NB4 (cell line): ENCODE data around the gene KCNQ4.

Experiments used
- DNase-seq: peaks from one replicate; pipeline ENCODE4 v3.0.0; 2010; ENCODE audit warnings: low read depth
- H3K4me3 ChIP-seq: one replicate; pipeline ENCODE4 v1.5.1; 2011; ENCODE audit warnings: mild to moderate bottlenecking, low read depth, low read length, moderate library complexity
- MYC ChIP-seq: IDR thresholded peaks from 2 replicates; pipeline ENCODE4 v1.6.1; 2011; ENCODE audit warnings: low read depth, low read length
- POLR2A ChIP-seq: IDR thresholded peaks from 2 replicates; pipeline ENCODE4 v1.6.1; 2011; ENCODE audit warnings: mild to moderate bottlenecking; ENCODE audit not compliant: insufficient read length; ENCODE audit errors: extremely low read depth
- TF ChIP-seq, protein P1 (sequence below): IDR thresholded peaks from 2 replicates; pipeline ENCODE4 v1.6.1; 2011; ENCODE audit warnings: low read depth, low read length
- TF ChIP-seq, protein P2 (sequence below): IDR thresholded peaks from one replicate; pipeline ENCODE4 v1.5.1; 2012; ENCODE audit warnings: low read depth, low read length

The KCNQ4 gene

DNA sequence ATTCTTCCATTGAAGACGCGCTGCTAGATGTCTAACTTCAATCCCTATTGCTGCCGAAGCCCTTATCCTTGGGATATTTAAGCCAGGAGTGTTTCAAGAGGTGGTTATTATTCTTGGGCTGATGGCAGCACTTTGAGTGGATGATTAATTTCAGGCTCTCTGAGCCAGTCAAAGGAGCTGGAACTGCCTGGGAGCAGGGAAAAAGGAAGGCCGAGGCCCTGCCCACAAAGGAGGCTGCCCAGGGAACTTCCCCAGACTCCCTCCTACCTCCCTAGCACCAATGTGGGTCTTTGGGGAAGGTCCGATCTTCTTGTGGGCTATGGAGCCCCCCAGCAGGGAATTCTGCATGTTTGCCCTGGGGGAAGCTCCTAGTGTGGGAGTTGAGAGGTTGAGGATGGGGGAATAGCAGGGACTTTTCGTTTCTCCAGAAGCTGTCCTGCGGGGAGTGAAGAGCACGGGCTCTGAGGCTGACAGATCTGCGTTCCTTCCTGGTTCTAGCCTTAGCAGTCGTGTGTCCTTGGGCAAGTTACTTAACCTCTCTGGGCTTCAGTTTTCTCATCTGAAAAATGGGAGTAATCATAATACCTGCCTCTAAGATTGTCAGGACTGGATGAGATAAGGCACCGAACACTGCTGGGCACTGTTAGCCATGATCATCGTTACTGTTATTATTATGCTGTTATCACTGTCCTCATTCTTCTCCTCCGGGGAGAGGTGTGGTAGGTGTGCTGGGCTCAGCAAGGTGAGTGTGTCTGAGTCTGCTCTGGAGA lies 6.3 kb downstream of the KCNQ4 start:
- no peak for TF ChIP-seq POLR2A
- TF ChIP-seq, protein P1, sequence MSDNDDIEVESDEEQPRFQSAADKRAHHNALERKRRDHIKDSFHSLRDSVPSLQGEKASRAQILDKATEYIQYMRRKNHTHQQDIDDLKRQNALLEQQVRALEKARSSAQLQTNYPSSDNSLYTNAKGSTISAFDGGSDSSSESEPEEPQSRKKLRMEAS, result no peak
- TF ChIP-seq, protein P2, sequence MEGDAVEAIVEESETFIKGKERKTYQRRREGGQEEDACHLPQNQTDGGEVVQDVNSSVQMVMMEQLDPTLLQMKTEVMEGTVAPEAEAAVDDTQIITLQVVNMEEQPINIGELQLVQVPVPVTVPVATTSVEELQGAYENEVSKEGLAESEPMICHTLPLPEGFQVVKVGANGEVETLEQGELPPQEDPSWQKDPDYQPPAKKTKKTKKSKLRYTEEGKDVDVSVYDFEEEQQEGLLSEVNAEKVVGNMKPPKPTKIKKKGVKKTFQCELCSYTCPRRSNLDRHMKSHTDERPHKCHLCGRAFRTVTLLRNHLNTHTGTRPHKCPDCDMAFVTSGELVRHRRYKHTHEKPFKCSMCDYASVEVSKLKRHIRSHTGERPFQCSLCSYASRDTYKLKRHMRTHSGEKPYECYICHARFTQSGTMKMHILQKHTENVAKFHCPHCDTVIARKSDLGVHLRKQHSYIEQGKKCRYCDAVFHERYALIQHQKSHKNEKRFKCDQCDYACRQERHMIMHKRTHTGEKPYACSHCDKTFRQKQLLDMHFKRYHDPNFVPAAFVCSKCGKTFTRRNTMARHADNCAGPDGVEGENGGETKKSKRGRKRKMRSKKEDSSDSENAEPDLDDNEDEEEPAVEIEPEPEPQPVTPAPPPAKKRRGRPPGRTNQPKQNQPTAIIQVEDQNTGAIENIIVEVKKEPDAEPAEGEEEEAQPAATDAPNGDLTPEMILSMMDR, result no peak
- no peak for TF ChIP-seq MYC
- no peak overlapping the region for H3K4me3 ChIP-seq
- DNase-seq, result no peak

DNA sequence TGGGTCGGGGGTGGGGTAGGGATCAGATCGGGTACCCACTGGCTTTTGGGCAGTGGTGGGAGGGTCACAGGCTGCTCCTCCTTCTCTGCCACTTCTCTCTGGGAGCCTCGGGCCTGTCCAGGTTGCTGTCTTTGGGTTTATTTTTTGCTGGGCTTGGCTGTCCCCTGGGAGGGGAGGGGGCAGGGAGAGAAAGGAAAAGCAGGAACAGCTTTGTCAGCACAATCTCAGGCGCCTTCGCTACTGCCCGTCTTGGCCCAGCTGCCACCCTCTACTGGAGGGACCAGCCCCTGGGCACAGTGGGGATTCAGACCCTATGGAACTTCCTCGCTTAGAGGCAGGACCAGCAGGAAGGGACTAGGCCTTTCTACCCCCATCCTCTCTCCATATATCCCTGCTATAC lies 8.4 kb downstream of the KCNQ4 start:
- no peak for DNase-seq
- TF ChIP-seq, protein P2, result no peak
- TF ChIP-seq MYC, result no peak
- TF ChIP-seq, protein P1, result no peak
- no peak for TF ChIP-seq POLR2A
- no peak overlapping the region for H3K4me3 ChIP-seq

DNA sequence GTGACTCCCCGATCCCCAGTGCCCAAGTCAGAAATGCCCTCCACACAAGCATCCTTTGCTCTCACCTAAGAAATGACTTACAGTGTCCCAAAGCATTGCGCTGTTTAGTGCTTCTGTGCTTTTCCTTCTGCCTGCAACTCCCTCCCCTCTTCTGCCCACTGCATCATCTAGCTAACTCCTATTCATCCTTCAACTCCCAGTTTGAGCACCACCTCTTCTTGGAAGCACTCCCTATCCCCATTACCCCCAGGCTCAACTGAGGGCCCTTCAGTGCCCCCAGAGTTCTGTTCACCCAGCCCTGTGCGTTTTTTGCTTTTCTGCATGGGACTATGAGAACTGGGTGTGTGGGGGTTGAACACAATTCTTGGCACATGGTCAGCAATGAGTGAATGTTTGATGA lies 10.0 kb downstream of the KCNQ4 start:
- DNase-seq, result no peak
- no peak overlapping the region for H3K4me3 ChIP-seq
- TF ChIP-seq, protein P2, result no peak
- no peak for TF ChIP-seq POLR2A

DNA sequence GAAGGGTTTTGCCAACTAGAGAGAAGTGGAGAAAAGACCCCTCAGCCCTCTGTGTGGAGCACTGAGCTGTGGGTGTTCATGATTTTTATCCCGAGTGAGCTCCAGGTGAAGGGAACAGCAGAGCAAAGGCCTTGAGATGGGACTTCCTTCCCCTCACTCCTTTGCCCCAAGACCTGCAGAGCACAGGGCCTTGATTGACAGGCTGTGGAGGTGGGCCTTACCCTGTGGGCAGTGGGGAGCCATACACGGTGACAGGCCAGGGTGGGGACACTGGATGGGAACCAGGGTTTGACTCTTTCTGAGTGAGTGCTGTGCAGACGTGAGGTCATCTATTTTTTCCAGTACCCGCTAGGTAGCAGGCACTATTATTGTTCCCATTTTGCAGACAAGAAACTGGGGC lies 10.5 kb downstream of the KCNQ4 start:
- H3K4me3 ChIP-seq, result no peak overlapping the region
- no peak for DNase-seq
- TF ChIP-seq, protein P2, result no peak
- TF ChIP-seq POLR2A (no peak), MYC (no peak)
- TF ChIP-seq, protein P1, result no peak

DNA sequence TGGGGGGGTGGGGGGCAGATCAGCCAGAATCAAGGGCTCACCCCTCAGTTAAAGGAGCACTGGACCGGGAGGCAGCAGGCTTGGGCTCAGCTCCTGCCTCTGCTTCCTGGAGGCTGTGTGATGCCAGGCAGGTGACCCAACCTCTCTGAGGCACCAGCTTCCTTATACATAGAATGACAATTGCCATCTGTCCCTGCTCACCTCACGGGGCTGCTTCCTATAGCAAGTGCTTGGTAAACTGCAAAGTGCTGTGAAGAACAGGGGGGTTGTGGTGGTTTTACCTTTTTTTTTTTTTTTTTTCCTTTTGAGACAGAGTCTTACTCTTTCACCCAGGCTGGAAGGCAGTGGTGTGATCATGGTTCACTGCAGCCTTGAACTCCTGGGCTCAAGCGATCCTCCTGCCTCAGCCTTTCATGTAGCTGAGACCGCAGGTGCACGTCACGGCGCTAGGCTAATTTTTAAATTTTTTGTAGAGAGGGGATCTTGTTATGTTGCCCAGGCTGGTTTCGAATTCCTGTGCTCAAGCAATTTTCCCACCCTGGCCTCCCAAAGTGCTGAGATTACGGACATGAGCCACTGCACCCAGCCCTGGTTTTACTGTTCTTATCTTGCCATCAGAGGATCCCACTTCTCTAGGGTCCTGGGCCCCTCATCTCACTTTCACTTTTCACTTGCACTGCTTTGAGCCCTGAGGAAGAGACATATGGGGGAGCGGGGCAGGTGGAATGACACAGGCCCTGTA lies 11.6 kb downstream of the KCNQ4 start:
- no peak for TF ChIP-seq MYC
- TF ChIP-seq, protein P2, result no peak
- TF ChIP-seq, protein P1, result no peak
- no peak for DNase-seq
- H3K4me3 ChIP-seq, result no peak overlapping the region
